ENCODE results near the gene SEC16A. TPM values are rescaled to one million over a fixed set of nuclear protein-coding genes. Genes with fewer than 3 reads are reported as not detected.
"Not testable (repeated sequence)": the region's sequence is repeated elsewhere in the genome, so short reads cannot be mapped to it uniquely, and the experiment has no call there.

The SEC16A gene
- total RNA-seq, 1 experiment from 2014 or later, result 29.2 TPM

DNA sequence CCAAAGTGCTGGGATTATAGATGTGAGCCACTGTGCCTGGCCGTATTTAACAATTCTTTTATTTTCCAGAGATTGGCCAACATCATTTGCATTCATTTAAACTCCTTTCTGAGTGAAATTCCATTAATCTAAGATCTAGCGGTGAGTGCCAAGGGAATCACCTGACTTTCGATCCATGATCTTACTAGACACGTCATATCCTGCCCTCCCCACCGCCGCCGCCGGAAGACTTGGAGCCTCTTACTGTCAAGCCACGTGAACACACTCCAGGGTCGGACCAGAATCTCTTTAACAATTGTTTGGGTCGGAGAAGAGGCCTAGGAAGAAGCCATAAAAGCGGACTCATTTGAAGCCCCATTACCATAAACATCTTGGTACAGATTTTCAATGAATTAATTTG lies 56.1 kb downstream of the SEC16A start:
- DNase-seq (ENCODE audit: extremely low read depth, low read depth), result no peak

DNA sequence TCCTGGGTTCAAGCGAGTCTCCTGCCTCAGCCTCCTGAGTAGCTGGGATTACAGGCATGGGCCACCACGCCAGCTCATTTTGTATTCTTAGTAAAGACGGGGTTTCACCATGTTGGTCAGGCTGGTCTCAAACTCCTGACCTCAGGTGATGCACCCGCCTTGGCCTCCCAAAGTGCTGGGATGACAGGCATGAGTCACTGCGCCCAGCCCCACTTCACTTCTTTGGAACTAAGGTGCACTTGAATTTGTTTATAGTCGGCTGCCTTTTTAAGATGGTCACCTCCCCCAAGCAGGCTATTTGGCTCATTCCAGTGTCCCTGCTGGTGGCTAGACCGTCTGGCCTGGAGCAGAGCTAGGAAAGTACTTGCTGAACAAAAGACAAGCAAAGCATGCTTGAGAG lies 57.5 kb downstream of the SEC16A start:
- DNase-seq (ENCODE audit: extremely low read depth, low read depth), result not testable (repeated sequence)

DNA sequence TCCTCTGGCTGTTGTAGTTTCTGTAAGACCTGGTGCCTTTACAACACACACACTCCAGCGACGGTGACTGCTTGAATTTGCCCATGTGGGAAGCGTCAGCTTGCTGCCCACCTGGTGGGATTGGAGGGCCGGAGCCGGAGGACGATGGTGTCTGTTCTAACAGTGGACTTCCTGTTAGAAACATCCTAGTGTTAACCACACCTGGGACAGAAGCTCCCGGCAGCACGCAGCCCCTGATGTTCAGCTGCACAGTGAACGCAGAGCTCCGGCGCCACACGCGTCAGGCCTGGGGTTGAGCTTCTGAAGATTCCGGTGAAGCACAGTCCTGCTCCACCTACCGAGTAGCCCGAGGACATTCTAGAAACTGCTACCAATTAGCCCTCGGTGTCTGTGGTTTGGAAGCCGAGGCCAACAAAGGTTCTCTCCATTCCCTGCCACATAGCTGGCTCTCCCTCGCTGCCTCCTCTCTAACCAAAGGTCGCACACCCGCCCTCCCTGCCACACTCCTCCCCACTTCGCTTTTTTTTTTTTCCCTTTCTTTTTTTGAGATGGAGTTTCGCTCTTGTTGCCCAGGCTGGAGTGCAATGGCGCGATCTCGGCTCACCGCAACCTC lies 58.0 kb downstream of the SEC16A start:
- DNase-seq (ENCODE audit: extremely low read depth, low read depth), result no peak

DNA sequence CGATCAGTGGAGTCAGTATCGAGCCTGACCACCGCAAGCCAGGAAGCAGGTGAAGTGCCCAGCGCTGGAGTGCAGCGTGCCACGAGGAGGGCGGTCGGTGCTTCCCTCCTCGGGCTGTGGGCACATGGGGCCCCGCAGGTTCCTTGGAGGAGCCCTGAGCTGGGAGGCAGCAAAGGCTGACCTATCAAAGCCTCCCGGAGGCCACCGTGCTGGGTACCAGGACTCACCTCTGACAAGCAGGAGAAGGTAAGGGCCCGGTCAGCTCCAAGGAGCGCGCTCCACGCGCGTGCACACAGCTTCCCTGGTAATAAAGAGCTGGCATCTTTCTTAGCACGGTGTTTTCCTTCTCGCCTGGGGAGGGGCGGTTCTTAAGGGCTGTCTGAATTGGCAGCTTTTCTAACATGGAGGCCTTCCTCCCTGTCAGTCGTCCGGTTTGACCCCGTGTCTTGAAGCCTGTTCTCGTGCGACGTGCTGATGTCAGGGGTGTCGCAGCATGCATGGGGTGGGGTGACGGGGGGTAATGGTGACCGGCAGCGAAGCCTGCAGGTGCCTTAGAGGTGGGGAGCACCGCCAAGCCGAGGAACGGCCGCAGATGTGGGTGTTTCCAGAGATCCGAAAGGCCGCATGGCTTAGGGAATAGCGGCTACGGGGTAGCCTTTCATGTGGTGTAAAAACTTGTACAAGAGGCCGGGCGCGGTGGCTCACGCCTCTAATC lies 59.3 kb downstream of the SEC16A start:
- no peak for DNase-seq (ENCODE audit: extremely low read depth, low read depth)

DNA sequence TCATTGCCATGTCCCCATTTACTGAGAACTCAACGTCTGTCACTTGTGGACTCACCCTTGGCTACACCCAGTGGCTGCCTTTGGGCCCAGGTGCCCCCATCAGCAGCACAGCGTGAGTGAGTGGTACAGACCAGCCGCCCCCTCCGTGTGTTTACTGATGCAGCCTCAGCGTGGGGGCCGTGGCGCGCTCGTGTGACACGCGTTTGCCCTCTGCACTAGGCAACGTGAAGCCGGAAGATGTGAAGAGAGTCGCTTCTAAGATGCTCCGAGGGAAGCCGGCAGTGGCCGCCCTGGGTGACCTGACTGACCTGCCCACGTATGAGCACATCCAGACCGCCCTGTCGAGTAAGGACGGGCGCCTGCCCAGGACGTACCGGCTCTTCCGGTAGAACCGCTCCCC lies 60.0 kb downstream of the SEC16A start:
- DNase-seq (ENCODE audit: extremely low read depth, low read depth), result no peak

DNA sequence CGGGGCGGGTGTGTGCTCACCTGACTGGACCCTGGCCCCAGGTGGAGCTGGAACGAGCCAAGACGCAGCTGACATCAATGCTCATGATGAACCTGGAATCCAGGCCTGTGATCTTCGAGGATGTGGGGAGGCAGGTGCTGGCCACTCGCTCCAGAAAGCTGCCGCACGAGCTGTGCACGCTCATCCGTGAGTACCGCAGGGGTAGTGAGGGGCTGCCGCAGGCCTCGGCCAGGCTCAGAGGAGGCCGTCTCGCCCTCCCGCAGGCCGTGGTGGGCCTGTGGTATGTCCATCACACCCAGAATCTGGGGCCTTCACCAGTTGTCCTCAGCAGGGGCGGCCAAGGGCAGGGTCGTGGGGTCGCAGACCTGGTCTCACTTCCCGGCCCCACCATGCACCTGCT lies 61.0 kb downstream of the SEC16A start:
- DNase-seq (ENCODE audit: extremely low read depth, low read depth), result no peak

DNA sequence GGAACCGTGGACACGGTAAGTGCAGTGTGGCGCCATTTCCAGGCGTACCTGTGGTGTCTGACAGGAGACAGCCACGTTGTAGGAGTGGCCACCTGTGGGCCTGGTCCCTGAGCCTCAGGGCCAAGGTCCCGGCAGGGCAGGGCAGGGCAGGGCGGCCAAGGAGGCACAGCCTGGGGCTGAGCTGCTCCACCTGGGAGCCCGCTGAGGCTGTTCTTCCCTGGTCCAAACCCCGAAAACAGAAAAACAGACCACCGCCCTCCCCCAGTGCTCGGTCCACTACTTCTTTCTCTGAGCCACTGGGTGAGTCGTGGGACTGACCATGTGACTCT lies 63.8 kb downstream of the SEC16A start:
- DNase-seq (ENCODE audit: extremely low read depth, low read depth), result no peak

DNA sequence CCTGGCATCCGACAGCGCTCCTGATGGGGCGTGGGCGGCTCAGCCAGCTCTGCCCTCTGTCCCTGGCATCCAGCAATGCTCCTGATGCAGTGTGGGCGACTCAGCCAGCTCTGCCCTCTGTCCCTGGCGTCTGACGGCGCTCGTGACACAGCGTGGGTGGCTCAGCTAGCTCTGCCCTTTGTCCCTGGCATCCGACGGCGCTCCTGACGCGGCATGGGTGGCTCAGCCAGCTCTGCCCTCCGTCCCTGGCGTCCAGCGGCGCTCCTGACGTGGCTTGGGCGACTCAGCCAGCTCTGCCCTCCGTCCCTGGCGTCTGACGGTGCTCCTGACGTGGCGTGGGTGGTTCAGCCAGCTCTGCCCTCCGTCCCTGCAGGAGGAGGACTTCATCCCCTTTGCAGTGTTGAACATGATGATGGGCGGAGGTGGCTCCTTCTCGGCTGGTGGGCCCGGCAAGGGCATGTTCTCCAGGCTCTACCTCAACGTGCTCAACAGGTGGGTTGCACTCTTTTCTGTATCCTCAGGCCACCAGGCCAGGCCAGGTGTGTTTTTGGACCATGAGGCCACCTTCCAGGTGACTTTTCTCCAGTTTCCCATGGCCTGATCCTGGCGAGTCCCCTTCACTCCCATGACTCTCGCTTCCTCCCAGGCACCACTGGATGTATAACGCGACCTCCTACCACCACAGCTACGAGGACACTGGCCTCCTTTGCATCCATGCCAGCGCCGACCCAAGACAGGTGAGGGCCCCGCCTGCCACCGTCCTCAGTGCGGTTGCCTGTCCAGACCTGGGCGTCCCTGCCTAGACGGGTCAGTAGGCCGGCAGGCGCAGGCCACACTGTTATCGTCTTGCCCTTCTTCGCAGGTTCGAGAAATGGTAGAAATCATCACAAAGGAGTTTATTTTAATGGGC lies 64.4 kb downstream of the SEC16A start:
- no peak for DNase-seq (ENCODE audit: extremely low read depth, low read depth)

DNA sequence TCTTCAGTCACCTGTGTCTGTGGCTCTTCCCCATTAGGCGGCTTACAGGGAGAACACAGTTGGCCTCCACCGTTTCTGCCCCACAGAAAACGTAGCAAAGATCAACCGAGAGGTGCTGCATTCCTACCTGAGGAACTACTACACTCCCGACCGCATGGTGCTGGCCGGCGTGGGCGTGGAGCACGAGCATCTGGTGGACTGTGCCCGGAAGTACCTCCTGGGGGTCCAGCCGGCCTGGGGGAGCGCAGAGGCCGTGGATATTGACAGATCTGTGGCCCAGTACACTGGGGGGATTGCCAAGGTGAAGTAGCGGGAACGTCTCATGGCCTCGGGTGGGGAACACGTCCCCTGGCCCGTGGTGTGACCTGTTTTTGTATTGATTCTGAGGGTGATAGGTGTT lies 65.9 kb downstream of the SEC16A start:
- no peak for DNase-seq (ENCODE audit: extremely low read depth, low read depth)

DNA sequence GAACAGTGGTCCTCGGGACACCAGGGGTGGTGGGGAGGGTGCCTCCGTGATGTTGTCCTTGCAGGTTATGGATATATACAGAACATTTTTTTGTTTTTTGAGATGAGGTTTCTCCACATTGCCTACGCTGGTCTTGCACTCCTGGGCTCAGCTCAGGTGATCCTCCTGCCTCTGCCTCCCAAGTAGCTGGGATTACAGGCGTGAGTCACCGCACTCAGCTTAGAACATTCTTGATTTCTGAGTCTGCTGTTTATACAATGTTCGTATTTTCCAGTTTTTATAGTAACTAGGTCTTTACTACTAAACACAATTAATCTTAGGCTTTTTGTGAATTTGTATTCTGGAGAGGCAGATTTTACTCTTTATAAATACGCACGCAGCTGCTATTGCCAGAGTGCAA lies 66.4 kb downstream of the SEC16A start:
- no peak for DNase-seq (ENCODE audit: extremely low read depth, low read depth)

DNA sequence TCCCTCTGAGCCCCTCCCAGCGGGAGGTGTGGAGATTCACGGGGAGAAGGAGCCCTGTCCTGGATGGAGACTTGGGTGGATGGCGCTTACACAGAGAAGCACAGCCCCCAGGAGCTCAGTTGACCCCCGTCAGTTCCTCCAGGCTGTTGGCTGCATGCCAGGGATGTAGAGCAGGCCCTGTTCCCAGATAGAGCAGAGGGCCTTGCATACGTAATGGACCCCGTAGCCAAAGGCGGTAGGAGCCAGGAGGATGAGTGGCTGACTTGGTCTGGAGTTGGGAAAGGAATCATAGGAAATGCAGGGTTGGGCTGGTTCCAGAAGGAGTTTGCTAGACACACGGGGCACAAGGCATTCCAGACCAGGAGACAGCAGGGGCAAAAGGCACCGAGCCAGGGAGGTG lies 69.9 kb downstream of the SEC16A start:
- DNase-seq (ENCODE audit: extremely low read depth, low read depth), result no peak

DNA sequence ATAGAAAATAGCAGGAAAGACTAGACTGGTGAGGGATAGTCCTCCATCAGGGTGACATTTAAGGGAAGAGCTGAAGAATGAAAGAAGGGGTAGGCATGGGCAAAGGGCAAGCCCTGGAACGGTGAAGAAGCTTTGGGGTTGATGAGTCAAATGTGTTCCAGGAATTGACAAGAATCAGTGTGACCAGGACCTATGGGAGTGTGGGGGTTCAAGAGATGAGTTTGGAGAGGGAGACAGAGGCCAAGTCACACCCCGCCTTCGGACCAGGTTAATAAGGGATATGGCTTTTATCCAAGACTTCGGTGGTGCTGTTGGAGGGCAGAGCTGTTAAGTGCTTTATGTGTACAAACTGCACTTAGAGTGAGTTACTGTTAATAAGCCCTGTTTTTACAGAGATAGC lies 71.5 kb downstream of the SEC16A start:
- no peak for DNase-seq (ENCODE audit: extremely low read depth, low read depth)

DNA sequence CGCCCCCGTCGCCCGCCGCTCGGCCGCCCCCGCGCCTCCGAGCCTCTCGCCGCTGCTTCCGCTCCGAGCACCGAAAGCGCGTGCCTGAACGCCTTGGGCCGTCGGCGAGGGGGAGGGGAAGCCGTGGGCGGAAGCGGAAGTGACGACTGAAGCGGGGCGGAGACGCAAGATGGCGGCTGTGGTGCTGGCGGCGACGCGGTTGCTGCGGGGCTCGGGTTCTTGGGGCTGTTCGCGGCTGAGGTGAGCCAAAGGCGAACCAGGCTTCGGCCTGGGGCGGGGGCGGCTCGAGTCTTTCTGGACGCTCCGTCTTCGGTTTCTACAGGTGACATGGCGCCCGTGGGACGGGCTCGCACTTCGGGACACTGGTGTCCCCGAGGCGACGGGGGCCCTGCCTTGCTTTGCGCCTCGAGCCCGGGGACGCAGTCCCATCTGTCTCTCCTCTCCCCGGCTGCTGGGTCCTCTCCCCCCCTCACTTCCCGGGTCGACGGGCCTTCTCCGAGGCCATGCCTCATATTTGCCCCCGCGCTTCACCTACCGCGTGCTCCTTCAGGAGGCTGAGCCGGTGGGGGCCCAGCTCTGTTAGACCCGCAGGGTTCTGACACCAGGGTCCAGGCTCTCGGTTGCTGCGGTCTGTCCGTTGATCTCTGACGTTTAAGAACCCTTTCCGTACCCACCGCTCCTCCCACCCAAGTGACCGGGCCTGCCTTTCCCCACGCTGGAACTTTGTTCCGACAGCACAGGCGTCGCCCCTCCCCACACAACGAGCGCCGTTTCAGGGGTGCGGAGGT lies 72.1 kb downstream of the SEC16A start, which contains the start of the genes ENTR1 and PMPCA:
Gene ENTR1, minus strand, starts transcription at position 115 of the 788 bp plus-strand sequence. CDS start 217 bp downstream, outside the sequence.
Gene PMPCA, plus strand, starts transcription at position 159 of the 788 bp plus-strand sequence. Its CDS starts 11 bp downstream, at position 170.
- DNase-seq (ENCODE audit: extremely low read depth, low read depth), result peak; percentile 89

DNA sequence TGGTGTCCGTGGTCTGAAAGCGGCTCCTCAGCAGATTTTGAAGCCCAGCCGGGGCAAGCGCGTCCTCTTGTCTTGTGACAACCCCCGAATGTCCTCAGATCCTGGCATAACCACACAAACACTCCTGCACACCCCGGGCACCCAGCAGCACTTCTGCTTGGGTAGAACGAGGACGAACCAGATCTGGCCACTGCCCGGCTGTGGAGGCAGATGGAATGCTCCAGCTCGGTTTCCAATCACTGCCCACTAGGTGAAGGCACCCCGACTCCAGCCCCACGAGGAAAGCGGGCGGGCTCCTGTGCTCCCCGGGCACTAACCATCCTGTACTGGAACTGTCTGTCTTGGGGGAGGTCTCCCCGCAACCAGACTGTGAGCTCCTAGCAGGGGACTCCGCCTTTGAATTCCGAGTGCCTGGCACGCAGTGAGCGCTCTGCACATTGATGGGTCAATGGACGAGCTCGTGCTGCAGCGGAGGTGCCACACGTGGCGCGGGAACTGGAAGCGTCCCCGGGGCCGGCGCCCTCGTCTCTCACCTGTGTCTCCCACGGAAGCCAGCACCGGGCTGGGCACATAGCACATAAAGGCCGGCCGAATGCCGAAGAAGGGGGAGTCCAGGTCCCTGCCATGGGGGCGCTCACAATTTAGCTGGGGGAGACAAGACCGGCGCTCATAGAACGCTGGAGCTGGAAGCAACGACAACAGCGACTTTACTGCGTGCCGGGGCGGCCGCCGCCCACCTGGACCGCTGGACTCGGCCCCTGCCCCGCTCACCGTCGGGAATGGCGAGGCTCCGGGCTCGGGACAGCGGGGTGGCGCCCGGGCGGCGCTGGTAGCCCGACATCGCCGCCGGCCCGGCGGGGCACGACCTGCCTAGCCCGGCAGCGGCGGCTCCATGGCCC lies 73.0 kb downstream of the SEC16A start:
- peak; percentile 13 for DNase-seq (ENCODE audit: extremely low read depth, low read depth)

DNA sequence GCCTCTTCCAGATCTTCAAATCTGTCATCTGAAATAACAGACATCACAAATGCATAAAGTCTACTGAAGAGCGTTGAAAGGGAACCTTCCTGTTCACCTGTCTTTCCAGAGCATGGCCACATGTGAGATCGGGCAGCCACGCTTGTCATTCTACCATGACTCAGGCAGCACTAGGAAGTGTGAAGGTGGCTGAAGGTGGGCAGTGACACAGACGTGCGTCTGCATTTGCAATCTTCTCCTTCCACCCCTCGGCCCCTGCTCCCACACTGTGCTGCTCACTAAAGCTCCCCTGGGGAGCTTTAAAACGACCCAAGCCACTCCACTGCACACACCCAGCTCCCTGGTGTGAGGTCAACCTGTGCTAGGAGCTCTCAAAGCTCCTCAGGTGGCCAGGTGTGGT lies 74.9 kb downstream of the SEC16A start:
- no peak for DNase-seq (ENCODE audit: extremely low read depth, low read depth)

DNA sequence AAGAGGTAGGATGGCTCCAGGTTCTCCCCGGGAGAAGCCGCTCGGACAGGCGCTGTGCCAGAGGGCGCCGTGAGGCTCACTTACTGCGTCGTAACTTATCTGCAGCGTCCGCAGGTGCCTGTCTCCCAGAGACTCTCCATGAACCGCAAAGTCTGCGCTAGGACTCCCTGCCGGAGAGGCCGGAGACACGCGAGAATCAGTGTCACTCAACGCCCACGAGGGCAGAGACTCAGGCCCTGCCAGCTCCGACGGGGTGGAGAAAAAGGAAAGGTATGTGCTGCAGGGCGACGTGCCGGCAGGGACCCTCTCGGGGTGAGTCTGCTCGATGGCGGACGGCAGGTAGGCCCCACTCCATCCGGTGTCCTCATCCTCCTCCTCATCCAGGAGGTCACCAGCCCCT lies 75.8 kb downstream of the SEC16A start:
- DNase-seq (ENCODE audit: extremely low read depth, low read depth), result not testable (repeated sequence)

DNA sequence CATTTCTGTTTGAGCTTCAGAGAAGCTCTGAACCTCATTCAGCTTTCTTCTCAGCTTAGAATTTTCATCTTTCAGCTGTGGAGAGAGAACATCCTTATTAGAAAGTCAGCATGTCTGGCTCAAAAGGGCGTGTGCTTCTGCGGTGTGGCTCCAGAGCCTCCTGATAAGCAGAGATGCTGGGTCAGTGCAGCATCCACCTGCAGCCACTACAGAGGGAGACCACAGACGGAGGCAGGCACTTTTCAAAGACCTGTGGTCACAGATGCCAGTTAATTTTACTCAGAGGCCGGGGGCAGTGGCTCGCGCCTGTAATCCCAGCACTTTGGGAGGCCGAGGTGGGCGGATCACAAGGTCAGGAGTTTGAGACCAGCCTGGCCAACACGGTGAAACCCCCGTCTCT lies 76.9 kb downstream of the SEC16A start:
- DNase-seq (ENCODE audit: extremely low read depth, low read depth), result not testable (repeated sequence)

DNA sequence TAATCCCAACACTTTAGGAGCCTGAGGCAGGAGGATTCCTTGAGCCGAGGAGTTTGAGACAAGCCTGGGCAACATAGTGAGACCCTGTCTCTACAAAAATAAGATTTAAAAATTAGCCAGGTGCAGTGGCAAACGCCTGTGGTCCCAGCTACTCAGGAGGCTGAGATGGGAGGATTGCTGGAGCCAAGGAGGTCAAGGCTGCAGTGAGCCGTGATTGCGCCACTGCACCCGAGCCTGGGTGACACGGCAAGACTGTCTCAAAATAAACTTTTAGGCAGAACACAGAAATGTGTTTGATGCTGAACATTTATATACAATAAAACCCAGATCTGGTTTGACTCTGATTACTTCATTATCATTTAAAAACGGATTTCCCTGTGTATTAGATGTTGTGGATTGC lies 77.4 kb downstream of the SEC16A start:
- no peak for DNase-seq (ENCODE audit: extremely low read depth, low read depth)

DNA sequence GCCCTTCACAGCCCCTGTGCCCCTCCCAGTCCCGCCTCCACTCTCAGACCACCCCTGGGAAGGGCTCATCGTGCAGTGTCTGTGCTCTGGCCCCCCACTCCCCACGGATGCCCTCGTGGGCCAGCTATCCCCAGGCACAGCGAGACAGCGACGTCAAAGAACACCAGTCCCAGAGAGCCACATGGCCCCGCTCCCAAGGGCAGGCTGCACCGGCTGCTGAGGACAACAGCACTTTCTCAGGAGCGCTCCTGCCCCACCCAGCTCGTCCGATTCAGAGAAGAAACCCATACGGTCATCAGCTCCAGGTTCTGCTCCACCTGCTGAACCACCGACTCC lies 78.1 kb downstream of the SEC16A start:
- no peak for DNase-seq (ENCODE audit: extremely low read depth, low read depth)

Measured in NCI-H460 (cell line).